Activated CD4-positive, alpha-beta T cell treated with anti-CD3 and anti-CD28 coated beads, Interleukin-2, amount 10 ng/mL, durations not matched to agents 7 days and 5 days (primary cell): ENCODE data around the gene BTBD3. TPM values are rescaled to one million over a fixed set of nuclear protein-coding genes. Genes with fewer than 3 reads are reported as not detected.

Source experiments
- CTCF ChIA-PET: fragments of 350-600 bp; sonication (Branson Sonifier 250); formaldehyde crosslinking; loops from one replicate; lab custom pipeline; 2021; ENCODE audit warnings: antibody characterized with exemption; lab: Charles Lee
- POLR2A ChIA-PET: fragments of 350-600 bp; sonication (Branson Sonifier 250); formaldehyde crosslinking; loops from one replicate; lab custom pipeline; 2021; ENCODE audit warnings: antibody characterized with exemption; lab: Charles Lee
- DNase-seq: peaks from one replicate; pipeline ENCODE4 v3.0.0-alpha.2; 2020
- H3K27ac Mint-ChIP-seq: one replicate; pipeline ENCODE4 v1.8.0; 2021; ENCODE audit warnings: mild to moderate bottlenecking, moderate library complexity, mixed read lengths
- H3K27me3 Mint-ChIP-seq: one replicate; pipeline ENCODE4 v1.8.0; 2021; ENCODE audit warnings: mixed read lengths
- H3K36me3 Mint-ChIP-seq: one replicate; pipeline ENCODE4 v1.8.0; 2021; ENCODE audit warnings: low read depth, mixed read lengths
- H3K4me1 Mint-ChIP-seq: one replicate; pipeline ENCODE4 v1.8.0; 2021; ENCODE audit warnings: mixed read lengths
- H3K4me3 Mint-ChIP-seq: one replicate; pipeline ENCODE4 v1.8.0; 2021; ENCODE audit warnings: mild to moderate bottlenecking, moderate library complexity, mixed read lengths
- H3K9me3 Mint-ChIP-seq: one replicate; pipeline ENCODE4 v1.8.0; 2021; ENCODE audit warnings: mixed read lengths
- total RNA-seq, 2 experiments: library from RNA; stranded (reverse); gene quantifications; one replicate each; pipeline ENCODE4 v1.2.3, GENCODE V29; 2021

Gene BTBD3
- total RNA-seq, 2 experiments from 2014 or later: 5.5 to 6.6 TPM

DNA sequence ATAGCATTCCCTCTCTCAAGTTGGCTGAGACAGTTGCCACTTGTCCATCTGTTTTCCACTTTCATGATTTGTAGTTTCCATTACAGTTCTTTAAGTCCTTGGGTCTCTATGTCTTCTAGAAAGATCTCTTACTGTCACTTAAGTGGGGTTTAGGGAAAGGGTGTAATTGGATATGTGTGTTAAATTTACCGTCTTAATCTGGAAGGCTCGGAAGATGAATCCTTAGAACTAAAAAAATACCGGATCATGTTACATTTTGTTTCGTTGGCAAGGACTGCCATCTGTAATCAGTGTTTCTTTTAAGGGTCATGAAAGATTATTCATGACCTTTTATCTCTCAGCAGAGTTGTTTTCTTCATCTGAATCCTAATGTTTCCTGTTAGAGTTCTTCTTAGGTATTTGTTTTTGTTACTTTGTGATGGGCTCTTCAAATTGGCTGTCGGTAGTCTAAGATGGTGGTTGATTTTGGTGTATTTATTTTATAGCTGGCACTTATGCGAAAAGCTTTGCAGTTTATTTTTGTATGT lies 21.8 kb upstream of the BTBD3 start:
- Mint-ChIP-seq H3K4me3 (no peak overlapping the region), H3K9me3 (no peaks in the 10 kb centered on the region), H3K27ac (no peak overlapping the region), H3K4me1 (peaks cover 16% of the 10 kb centered on the region), H3K36me3 (no peaks in the 10 kb centered on the region), H3K27me3 (no peaks in the 10 kb centered on the region)
- ChIA-PET CTCF (no interaction called here), POLR2A (no interaction called here)
- DNase-seq: no peak

DNA sequence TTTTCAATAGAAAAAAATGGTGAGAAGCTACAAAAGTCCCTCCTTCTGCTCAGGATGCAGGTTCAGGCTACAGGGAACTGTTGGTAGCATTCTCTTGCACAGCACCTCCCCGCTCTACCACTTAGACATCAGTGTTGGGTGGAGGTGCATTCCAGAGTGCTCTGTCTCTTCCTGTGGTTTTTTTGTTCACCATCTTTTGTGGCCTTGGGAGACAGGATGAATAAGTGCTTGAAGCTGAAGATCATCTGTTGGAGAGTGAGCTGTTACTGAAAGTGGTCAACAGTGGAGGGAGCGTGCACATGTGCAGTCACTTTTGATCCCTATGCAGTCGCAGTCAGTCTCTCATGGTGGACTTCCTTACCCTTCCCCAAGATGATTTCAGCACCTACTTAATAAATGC lies 16.6 kb upstream of the BTBD3 start:
- DNase-seq: no peak
- Mint-ChIP-seq H3K27me3 (no peaks in the 10 kb centered on the region), H3K27ac (no peak overlapping the region), H3K9me3 (peaks cover 4% of the 10 kb centered on the region), H3K36me3 (peaks cover 2% of the 10 kb centered on the region), H3K4me1 (peaks cover 3% of the 10 kb centered on the region), H3K4me3 (no peak overlapping the region)
- ChIA-PET POLR2A (no interaction called here), CTCF (no interaction called here)

DNA sequence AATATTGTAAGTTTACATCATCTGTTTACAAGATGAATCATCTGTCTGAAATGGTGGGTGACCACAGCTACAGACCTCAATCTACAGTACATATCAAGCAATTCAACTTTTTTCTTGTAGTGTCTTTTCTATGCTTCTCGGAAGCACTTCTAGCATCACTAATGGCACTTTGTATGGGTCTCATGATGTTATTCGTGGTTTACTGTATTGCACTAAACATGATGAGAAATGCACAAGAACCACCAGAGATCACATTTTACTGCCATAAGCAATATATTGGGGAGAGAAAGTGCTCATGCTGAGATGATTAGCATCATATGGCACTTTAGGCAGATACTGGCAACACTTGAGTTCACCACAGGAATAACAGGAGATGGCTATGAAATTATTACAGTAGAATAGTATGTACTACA lies 15.4 kb upstream of the BTBD3 start:
- ChIA-PET CTCF (no interaction called here), POLR2A (no interaction called here)
- Mint-ChIP-seq H3K36me3 (peaks cover 2% of the 10 kb centered on the region), H3K27me3 (no peaks in the 10 kb centered on the region), H3K4me3 (no peak overlapping the region), H3K4me1 (peaks cover 3% of the 10 kb centered on the region), H3K27ac (no peak overlapping the region), H3K9me3 (peaks cover 4% of the 10 kb centered on the region)
- DNase-seq: no peak

DNA sequence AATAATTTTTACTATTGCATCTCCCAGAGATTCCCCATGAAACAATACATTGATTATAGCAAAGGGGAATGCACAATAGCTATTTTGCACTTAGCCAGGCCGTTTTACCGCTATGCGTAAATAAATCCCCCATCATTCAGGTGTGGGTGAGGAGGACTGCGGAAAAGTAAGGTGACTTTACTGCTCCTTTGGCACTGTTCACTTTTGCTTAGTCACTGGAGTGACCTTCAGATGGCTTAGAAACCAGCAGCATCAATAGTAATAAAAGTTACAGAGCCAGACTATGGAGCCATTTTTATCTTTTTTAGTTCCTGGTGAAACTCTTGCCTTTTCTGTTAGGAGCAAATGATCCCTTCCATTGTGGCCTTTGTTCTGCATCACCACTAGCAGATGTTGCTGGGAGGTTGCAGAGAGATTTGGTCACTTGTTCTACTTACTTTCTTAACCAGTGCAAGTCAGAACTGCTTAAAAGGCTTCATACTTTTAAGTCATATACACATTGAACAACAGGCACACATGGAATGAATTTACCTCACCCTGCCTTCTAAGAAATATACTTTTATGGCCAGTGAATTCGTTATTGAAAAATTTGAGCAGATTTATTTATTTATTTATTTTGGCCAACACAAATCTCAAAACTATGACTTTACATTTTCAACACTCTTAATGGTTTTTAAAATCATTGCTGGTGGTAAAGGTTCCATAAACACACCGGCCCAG lies 12.1 kb upstream of the BTBD3 start:
- ChIA-PET POLR2A (no interaction called here), CTCF (no interaction called here)
- H3K4me3 Mint-ChIP-seq: no peak overlapping the region
- H3K9me3 Mint-ChIP-seq: peaks cover 4% of the 10 kb centered on the region
- H3K27me3 Mint-ChIP-seq: no peaks in the 10 kb centered on the region
- no peak overlapping the region for H3K27ac Mint-ChIP-seq
- no peak for DNase-seq
- H3K4me1 Mint-ChIP-seq: peaks cover 3% of the 10 kb centered on the region
- H3K36me3 Mint-ChIP-seq: peaks cover 2% of the 10 kb centered on the region

DNA sequence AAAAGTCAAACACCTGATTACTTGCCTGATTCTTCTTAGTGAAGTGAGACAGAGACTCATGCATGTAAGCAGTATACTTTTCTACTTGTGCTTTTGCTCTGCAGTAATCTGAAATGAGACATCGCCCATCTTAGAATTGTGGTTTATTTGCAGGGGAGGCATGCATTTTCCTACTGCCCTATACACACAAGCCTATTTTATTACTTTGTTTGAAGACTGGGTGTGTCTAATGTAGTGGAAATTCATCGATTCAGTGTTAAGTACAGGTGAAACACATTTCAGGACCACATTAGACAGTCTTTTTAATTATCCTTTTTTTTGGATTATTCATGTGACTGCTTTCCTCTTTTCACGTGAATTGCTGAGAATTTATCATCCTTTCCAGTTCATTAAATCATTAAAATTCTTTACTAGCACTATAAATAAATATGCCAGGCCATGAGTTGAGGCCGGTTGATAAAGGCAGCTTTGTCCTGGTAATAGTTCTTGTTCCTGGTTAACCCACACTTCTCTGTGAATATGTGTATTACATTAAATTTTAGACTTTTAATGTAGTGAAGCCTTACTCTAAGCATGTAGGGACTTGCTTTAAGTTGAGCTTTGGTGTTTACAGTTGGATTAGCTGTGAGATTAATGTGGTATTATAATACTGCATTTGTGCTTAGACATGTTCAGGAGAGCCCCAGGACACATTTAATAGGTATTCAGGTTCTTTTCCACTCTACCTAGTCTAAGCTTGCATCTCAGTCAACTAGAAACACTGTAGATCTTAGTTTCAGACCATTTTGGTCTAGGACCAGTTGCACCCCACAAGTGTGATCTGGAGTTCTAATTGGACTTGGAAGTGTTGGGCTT lies 10.8 kb upstream of the BTBD3 start:
- peaks cover 2% of the 10 kb centered on the region for H3K4me1 Mint-ChIP-seq
- POLR2A ChIA-PET: no interaction called here

DNA sequence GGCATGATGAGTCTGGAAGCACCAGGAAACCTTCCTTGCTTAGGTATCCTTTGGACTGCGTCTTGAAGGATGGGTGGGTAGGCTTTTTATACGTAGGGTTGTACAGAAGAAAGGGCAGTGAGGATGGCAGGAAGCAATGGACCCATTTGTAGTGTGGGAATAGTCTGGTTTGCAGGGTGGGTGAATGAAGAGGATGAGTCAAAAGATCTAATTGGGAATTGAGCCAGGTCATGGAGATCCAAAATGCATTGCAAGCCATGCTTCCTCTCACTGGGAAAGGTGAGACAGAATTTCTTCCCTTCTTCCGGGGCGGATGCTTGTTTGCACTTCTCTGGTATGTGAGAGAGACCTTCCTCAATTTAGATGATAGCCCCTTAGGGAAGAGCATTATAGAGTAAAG lies 10.1 kb upstream of the BTBD3 start:
- ChIA-PET POLR2A (no interaction called here), CTCF (no interaction called here)
- H3K27me3 Mint-ChIP-seq: no peaks in the 10 kb centered on the region
- no peak overlapping the region for H3K27ac Mint-ChIP-seq
- peaks cover 2% of the 10 kb centered on the region for H3K36me3 Mint-ChIP-seq
- H3K4me3 Mint-ChIP-seq: no peak overlapping the region
- H3K4me1 Mint-ChIP-seq: peaks cover 5% of the 10 kb centered on the region
- DNase-seq: no peak
- peaks cover 4% of the 10 kb centered on the region for H3K9me3 Mint-ChIP-seq

More for the DNA sequence above, 10.8 kb upstream of the BTBD3 start:
- Mint-ChIP-seq H3K36me3 (peaks cover 2% of the 10 kb centered on the region), H3K27ac (no peak overlapping the region), H3K27me3 (no peaks in the 10 kb centered on the region), H3K9me3 (peaks cover 4% of the 10 kb centered on the region), H3K4me3 (no peak overlapping the region)
- DNase-seq: no peak
- CTCF ChIA-PET: no interaction called here

DNA sequence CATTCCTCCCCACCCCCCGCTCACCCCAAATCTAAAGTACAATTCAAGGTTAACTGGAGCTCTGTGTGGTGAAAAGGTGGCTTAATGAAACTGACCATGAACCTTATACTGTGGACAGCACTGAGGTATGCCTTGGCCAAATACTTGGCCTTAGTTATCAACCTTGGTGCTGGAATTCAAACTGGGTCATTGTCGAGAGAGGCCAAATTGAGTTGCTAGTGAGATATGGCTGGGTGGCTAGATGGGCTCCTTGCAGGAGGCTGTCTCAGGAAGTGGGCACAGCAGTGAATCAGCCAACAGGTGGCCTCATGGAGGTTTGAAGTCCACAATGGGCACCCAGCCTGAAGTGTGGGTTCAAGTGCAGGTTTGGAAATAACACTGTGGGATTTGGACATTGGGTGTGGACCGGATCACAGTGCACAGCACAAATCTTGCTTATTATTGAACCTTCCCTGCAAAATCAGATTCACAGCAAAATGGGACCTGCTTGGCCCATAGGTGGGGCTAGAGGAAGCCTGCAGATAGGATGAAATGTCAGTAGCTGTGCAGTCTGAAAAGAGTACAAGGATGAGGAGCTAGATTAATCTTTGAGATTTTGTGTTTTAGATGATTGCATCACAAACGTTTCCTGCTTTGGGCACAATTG lies 5.6 kb upstream of the BTBD3 start:
- no peaks in the 10 kb centered on the region for H3K36me3 Mint-ChIP-seq
- DNase-seq: peak; percentile 13
- H3K27ac Mint-ChIP-seq: no peak overlapping the region
- H3K4me3 Mint-ChIP-seq: no peak overlapping the region
- no peaks in the 10 kb centered on the region for H3K9me3 Mint-ChIP-seq
- POLR2A ChIA-PET: no interaction called here
- CTCF ChIA-PET: no interaction called here
- H3K4me1 Mint-ChIP-seq: peaks cover 5% of the 10 kb centered on the region
- H3K27me3 Mint-ChIP-seq: no peaks in the 10 kb centered on the region

DNA sequence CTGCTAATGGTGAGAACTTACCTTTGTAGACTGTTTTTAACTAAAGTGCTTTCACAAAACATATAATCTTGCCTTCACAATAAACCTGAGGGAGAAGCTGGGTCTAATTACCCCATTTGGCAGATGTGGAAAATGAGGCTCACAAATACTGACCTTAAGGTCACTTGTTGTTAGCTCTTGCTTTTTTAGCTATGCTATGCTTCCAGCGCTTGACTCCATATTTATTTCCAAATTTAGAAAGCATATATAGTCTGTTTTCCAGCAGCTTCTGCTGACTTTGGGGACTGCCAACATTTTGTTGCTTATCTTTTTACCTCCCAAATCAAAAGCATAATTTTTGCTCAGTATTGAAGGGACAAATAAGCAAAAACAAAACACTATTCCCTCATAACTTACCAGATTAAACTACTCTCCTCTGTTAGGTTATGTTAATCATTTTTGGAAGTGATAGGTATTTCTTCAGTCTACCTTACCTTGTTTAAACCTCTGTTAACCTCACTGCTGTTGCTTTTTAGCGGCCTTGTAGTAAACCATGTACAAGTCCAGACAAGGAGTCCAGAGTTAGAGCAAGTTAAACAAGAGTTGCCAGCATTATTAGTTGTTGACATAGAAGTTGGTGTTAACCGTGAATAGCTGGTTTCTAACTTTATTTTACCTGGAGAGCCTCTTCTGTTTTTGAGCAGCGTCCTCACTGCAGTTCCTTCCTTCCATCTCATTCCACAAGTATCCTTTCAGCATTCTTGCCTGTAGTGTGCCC lies 4.9 kb upstream of the BTBD3 start:
- H3K27me3 Mint-ChIP-seq: no peaks in the 10 kb centered on the region
- no peak for DNase-seq
- H3K9me3 Mint-ChIP-seq: no peaks in the 10 kb centered on the region
- CTCF ChIA-PET: no interaction called here
- no peak overlapping the region for H3K27ac Mint-ChIP-seq
- peaks cover 6% of the 10 kb centered on the region for H3K4me1 Mint-ChIP-seq
- H3K4me3 Mint-ChIP-seq: no peak overlapping the region
- POLR2A ChIA-PET: no interaction called here
- no peaks in the 10 kb centered on the region for H3K36me3 Mint-ChIP-seq

DNA sequence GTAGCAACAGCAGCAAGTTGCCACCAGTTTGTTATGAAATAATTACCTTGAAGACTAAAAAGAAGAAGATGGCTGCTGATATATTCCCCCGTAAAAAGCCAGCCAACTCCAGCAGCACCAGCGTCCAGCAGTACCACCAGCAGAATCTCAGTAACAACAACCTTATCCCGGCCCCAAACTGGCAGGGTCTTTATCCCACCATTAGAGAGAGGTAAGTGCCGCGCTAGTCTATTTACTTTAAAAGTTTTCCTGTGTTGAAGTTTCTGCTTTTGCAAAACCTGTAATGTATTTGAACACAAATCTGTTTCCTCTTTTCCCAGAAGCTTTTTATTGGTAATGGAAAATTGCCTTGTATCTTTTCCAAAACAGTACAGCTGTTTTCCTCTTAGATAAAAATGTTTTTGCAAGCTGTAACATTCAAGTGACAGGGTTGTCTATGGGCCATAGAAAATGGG lies 725 bp downstream of the BTBD3 start:
- H3K9me3 Mint-ChIP-seq: no peaks in the 10 kb centered on the region
- POLR2A ChIA-PET: no interaction called here
- CTCF ChIA-PET: interaction anchor here (0.9 kb wide), 1 partner anchor 10 kb away, joined by 3 read pairs; no protein-coding TSS in a partner anchor
- H3K36me3 Mint-ChIP-seq: peaks cover 3% of the 10 kb centered on the region
- H3K4me3 Mint-ChIP-seq: no peak overlapping the region
- no peak for DNase-seq
- no peaks in the 10 kb centered on the region for H3K27me3 Mint-ChIP-seq
- no peak overlapping the region for H3K27ac Mint-ChIP-seq
- H3K4me1 Mint-ChIP-seq: peaks cover 5% of the 10 kb centered on the region

DNA sequence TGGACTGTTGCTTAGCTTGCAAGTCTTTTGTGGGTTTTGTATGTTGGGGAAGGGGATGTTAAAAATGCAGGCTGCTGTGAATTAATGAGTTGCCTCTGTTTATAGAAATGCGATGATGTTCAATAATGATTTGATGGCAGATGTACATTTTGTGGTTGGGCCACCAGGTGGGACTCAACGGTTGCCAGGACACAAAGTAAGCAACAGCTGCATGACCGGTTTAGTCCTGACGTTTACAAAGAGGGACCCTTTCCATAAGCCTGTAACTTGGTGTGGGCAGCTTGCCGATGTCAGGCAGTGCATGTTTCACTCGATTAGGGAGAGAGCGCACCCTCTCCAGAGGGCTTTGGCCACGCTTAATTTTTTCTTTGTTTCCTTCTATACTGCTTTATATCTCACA lies 1.3 kb downstream of the BTBD3 start:
- ChIA-PET POLR2A (no interaction called here), CTCF (interaction anchor here (0.9 kb wide), 1 partner anchor 10 kb away, joined by 3 read pairs; no protein-coding TSS in a partner anchor)
- Mint-ChIP-seq H3K36me3 (peaks cover 3% of the 10 kb centered on the region), H3K4me3 (no peak overlapping the region), H3K27ac (no peak overlapping the region), H3K4me1 (peaks cover 5% of the 10 kb centered on the region), H3K27me3 (no peaks in the 10 kb centered on the region), H3K9me3 (no peaks in the 10 kb centered on the region)
- DNase-seq: no peak

DNA sequence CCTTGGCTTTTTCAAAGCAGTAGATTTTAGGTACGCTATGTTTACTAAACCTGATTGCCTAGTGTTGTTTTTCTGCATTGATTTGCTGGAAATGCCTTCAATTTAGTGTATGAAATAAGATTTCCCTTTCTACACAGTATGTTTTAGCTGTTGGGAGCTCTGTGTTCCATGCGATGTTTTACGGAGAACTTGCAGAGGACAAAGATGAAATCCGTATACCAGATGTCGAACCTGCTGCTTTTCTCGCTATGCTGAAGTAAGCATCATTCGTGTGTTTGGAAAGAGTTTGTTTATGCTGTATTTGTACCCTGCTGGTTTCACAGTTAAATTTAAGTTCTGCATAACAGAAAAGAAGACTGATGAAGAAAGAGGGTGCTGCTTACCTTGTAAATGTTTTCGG lies 1.9 kb downstream of the BTBD3 start:
- CTCF ChIA-PET: no interaction called here
- peaks cover 3% of the 10 kb centered on the region for H3K36me3 Mint-ChIP-seq
- no peak overlapping the region for H3K27ac Mint-ChIP-seq
- DNase-seq: no peak
- no peaks in the 10 kb centered on the region for H3K27me3 Mint-ChIP-seq
- H3K4me3 Mint-ChIP-seq: no peak overlapping the region
- POLR2A ChIA-PET: no interaction called here
- no peaks in the 10 kb centered on the region for H3K9me3 Mint-ChIP-seq
- H3K4me1 Mint-ChIP-seq: peaks cover 5% of the 10 kb centered on the region

DNA sequence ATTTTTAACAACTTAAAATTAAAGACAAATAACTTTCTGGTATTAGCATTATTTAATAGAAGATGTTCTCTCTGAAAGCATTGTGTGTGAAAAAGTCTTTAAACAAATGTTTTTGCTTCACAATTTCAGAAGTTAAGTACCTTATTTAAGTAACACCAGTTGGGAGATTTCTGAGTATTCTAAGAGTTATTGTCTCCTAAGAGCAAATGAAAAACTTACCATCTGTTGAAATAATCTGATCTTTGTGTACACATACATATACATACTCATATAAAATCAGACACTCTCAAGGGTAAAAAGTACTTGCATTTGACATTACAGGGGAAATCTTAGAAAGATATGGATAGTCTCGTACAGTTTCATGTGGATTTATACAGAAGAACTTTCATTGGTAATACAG lies 2.4 kb downstream of the BTBD3 start:
- no peak overlapping the region for H3K4me3 Mint-ChIP-seq
- H3K4me1 Mint-ChIP-seq: peaks cover 5% of the 10 kb centered on the region
- H3K9me3 Mint-ChIP-seq: no peaks in the 10 kb centered on the region
- no peaks in the 10 kb centered on the region for H3K27me3 Mint-ChIP-seq
- ChIA-PET CTCF (no interaction called here), POLR2A (no interaction called here)
- DNase-seq: no peak
- no peak overlapping the region for H3K27ac Mint-ChIP-seq
- H3K36me3 Mint-ChIP-seq: peaks cover 3% of the 10 kb centered on the region
